Measurements from ENCODE around the gene ZBTB17.
"Not testable (repeated sequence)": the region's sequence is repeated elsewhere in the genome, so short reads cannot be mapped to it uniquely, and the experiment has no call there.

ZBTB17 gene

GRCh38 chr1:15988856-15989736 lies 13.2 kb upstream of the ZBTB17 start:
- DNase-seq (ENCODE audit: low spot score) = no peak

GRCh38 chr1:15985611-15986297 lies 9.9 kb upstream of the ZBTB17 start:
- no peak for DNase-seq (ENCODE audit: low spot score)

GRCh38 chr1:15983275-15983674 lies 7.4 kb upstream of the ZBTB17 start:
- no peak for DNase-seq (ENCODE audit: low spot score)

GRCh38 chr1:15981679-15982078 lies 5.8 kb upstream of the ZBTB17 start:
- no peak for DNase-seq (ENCODE audit: low spot score)

- DNase-seq (ENCODE audit: low spot score) = not testable (repeated sequence)
These were observed 2.0 kb upstream of the ZBTB17 start for GRCh38 chr1:15977947-15978346.

- peak; percentile 74 for DNase-seq (ENCODE audit: low spot score)
These were observed 520 bp downstream of the ZBTB17 start for GRCh38 chr1:15975358-15975804.

GRCh38 chr1:15974855-15975254 lies 1.0 kb downstream of the ZBTB17 start:
- no peak for DNase-seq (ENCODE audit: low spot score)

GRCh38 chr1:15973772-15974171 lies 2.1 kb downstream of the ZBTB17 start:
- no peak for DNase-seq (ENCODE audit: low spot score)

- no peak for DNase-seq (ENCODE audit: low spot score)
These were observed 3.5 kb downstream of the ZBTB17 start for GRCh38 chr1:15972409-15972808.

- no peak for DNase-seq (ENCODE audit: low spot score)
These were observed 5.0 kb downstream of the ZBTB17 start for GRCh38 chr1:15970911-15971310.

- DNase-seq (ENCODE audit: low spot score) = no peak
These were observed 6.5 kb downstream of the ZBTB17 start for GRCh38 chr1:15969321-15969880.

- peak; percentile 51 for DNase-seq (ENCODE audit: low spot score)
These were observed 7.7 kb downstream of the ZBTB17 start for GRCh38 chr1:15968172-15968571.

GRCh38 chr1:15966956-15967344 lies 9.0 kb downstream of the ZBTB17 start:
- DNase-seq (ENCODE audit: low spot score) = no peak

GRCh38 chr1:15966081-15966955 lies 9.6 kb downstream of the ZBTB17 start:
- DNase-seq (ENCODE audit: low spot score) = peak; percentile 46

- DNase-seq (ENCODE audit: low spot score) = peak; percentile 93
These were observed 10.6 kb downstream of the ZBTB17 start for GRCh38 chr1:15965228-15965767.

- DNase-seq (ENCODE audit: low spot score) = no peak
These were observed 11.8 kb downstream of the ZBTB17 start for GRCh38 chr1:15963968-15964648.

GRCh38 chr1:15963363-15963967 lies 12.4 kb downstream of the ZBTB17 start:
- DNase-seq (ENCODE audit: low spot score) = no peak

GRCh38 chr1:15962671-15963362 lies 13.1 kb downstream of the ZBTB17 start:
- no peak for DNase-seq (ENCODE audit: low spot score)

- peak; percentile 70 for DNase-seq (ENCODE audit: low spot score)
These were observed 13.7 kb downstream of the ZBTB17 start for GRCh38 chr1:15962176-15962575.

GRCh38 chr1:15961492-15961891 lies 14.4 kb downstream of the ZBTB17 start:
- no peak for DNase-seq (ENCODE audit: low spot score)
